Stimulated activated naive CD4-positive, alpha-beta T cell (primary cell): ENCODE measurements around the gene MCTP2.

Experiments used
- DNase-seq, 6 experiments: peaks; one replicate each; lab custom pipeline; 2025; lab: John Stamatoyannopoulos, UW

Gene MCTP2

GRCh38 chr15:94398001-94398400, 166.6 kb downstream of the MCTP2 start:
- DNase-seq: no peak

- DNase-seq: no peak
Measured at GRCh38 chr15:94400526-94401298, 169.4 kb downstream of the MCTP2 start.

DNA sequence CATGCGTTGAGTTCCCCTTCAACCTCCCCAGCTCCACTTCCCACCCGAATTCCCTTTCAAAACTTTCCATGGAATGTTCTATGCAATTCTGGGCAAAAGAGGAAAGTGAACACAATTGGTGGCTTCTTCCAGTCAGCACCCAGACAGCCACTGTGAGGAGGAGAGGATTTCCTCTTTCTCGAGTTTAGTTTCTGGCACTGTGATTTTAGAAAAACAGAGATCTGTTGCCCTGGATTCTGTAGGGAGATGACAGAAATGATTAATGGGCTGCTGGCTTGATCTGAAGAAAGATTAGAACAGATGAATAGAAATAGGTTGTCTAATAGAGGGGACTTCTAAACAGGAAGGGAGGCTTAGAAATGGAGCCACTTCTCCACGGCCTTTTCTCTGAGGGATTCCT, 172.0 kb downstream of the MCTP2 start:
- DNase-seq: no peak

DNA sequence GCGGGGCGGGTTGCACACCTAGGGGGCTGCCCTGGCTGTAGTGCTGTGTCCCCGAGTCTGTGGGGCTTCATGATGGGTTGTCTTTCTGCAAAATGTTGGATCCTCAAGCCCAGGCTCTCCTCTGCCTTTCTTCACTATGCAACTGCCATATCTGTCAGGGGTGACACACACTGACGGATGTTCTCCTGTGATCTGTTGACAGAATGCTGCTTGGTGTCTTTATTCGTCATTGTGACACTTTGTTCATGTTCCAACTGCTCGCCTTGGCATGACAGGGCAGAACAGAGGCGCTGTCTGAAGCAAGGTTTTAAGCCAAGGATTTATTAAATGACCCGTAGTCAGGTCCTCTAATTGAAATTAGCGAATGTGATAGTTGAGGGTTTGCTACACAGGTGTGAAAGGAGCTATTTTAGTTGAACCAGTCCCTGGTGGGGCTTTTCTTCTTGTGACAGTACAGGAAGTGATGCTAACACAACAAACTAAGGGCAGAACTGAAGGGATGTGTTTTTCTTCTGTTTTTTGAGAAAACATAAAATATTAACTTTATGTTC, 173.4 kb downstream of the MCTP2 start:
- DNase-seq: no peak

- DNase-seq: no peak
Measured at GRCh38 chr15:94411285-94411684, 179.9 kb downstream of the MCTP2 start.

GRCh38 chr15:94411846-94412245, 180.5 kb downstream of the MCTP2 start:
- no peak for DNase-seq

DNA sequence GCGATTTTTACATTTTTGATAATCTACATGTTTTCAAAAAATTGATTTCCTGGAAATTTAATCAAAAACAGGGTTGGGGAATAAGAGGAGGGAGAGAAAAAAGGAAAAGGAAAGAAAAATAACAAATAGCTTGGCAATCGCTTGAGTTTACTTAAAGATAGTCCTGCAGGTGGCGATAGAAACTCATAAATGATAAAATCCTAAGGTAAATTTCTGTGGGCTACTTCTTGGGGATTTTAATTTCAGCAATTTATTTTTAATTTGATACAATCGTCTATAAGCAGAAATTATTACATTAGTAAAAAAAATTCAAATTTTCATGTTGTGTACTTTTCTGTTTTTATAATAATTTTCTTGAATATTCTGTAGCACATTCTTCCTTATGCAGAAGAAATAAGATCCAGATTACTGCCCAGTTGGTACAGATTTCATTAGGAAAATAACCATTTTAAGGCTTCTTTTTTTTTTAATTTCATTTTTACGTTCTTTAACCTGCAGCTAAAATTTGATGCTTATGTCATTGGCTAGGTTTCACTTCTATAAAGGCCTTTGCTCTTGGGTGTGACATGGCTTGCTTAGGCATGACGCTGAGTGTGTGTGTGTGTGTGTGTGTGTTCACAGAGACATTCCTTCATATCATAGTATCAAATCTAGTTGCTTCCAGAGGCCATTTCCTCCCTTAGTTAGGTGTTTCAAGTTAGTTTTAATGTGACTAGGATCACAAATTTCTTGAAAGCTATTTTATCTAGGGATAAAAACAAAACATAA, 181.8 kb downstream of the MCTP2 start:
- no peak for DNase-seq

- no peak for DNase-seq
Measured at GRCh38 chr15:94414916-94415315, 183.6 kb downstream of the MCTP2 start.

GRCh38 chr15:94416267-94416666, 184.9 kb downstream of the MCTP2 start:
- DNase-seq: no peak

GRCh38 chr15:94416820-94417219, 185.5 kb downstream of the MCTP2 start:
- no peak for DNase-seq

DNA sequence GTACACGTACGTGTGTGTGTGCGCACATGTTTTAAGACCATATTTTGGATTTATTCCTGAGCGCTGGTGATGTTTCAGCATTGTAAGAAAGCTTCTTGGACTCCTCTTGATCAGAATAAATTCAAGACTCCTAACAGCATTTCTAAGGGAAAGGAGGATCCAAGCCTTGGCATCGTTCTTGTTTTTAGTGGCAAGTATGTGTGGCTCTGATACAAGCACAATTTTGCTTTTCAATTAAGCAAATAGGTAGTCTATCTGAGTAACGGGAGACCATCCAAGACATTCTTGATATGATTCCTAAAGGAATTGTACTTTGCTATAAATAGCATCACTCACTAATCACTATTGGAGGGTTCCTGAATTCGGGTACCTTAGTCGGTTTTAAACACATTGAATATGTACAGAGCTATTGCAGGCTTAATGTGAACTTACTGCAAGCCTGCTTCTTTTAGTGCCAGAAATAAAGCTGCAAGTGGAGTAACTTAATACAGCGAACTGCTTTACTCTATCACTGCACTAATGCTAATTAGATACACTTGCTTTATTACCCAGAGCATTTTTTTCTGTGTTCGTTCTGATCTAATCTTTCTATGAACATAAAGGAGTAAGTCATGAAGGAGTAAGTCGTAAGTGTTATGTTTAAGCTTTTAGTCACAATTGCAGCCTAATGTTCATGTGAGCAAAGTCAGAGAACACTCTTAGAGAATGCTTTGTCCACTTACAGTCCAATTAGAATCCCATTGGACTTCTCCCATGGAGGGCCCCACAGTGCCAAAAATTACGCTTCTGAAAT, 186.3 kb downstream of the MCTP2 start:
- no peak for DNase-seq

DNA sequence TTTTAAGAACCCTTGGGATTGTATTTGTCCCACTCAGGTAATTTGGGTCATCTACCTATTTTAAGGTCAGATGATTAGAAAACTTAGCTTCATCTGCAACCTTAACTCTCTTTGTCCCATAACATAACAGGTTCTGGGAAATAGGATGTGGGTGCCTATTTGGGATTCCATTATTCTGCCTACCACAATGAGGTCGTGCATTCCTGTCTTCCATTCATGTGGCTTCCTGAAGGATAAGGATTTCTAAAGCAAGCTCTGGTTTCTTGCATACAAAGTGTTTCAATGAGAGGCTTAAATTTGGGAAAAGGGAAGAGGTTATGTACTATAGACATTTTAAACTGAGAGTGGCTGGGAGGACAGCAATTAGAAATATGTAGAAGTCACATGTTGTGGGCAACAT, 190.3 kb downstream of the MCTP2 start:
- no peak for DNase-seq

DNA sequence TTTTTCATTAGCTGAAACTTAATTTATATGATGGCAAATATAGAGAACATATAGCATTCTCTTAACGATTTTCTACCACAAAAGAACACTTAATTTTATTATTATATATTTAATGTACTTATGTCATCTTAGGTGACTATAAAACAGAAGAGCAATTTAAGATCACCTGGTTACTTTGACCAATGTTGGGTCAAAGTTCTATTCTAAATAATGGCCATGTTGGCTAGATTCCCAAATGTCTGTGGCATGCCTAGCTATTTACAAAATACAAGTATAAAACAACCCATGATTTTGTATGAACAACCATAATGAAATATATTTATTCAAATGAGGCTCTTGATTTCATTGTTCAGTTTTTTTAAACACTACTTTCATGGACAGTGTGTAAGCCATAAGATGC, 200.9 kb downstream of the MCTP2 start:
- DNase-seq: no peak

GRCh38 chr15:94439158-94439557, 207.8 kb downstream of the MCTP2 start:
- DNase-seq: no peak

GRCh38 chr15:94441760-94442159, 210.4 kb downstream of the MCTP2 start:
- no peak for DNase-seq

DNA sequence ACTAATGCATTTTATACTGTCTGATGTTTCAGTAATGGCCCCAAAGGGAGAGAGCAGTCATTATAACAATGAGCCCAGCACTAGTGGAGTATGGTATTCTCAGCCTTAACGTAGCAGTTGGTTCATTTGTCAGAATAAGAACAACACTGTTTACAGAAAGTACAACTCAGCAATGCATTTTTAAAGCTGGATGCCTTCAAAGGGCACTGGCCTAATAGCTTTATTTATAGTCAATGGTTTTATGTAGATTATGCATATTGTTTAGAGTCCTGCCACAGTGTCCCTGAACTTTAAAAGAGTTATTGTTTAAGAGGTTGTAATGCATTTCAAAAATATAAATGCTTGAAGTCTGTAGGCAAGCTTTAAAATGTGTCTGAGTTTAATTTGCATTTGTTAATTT, 211.1 kb downstream of the MCTP2 start:
- no peak for DNase-seq

GRCh38 chr15:94443186-94443585, 211.8 kb downstream of the MCTP2 start:
- no peak for DNase-seq

DNA sequence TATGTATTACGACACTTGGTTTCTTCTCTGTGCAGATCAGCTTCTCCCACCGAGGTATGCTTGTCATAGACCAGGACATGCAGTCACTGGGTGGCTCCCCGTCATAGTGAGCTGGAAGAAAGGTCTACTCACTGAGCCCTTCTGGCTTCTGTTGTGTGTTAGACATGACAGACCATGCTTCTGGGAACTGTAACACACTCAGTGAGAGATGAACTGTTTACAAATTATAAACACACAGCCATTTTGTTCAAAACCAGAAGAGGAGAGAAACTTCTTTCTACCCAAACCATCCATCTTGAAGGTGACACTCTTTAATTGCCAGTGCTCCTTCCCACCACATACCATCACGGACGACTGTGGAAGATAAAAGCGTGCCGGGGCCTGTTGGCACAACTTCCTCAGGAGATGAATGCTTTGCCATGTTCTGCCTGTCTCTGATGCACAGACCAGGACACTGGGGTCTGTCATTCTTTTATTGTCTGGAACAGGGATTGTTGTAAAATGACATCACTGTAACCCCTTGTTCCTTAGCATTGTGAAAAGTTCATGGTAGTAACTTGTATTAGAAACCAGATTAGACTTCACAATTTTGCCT, 214.3 kb downstream of the MCTP2 start:
- no peak for DNase-seq

DNA sequence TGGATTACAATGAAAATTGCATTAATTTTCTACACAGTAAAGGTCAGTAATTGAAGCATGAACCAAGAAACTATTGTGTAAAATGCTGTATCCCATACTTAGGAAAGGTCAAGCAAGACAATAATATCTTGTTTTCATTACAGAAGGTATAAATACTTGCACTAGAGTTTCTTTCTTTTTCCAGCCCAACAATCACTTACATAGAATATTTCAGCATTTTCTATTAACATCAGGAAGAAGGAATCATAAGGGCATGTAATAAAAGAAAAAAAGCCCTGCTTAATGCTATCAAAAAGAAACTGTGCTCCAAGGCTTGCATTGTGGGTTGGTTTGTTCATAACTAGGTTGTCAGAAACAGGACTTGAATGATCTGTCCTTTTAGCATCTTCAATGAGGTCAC, 215.1 kb downstream of the MCTP2 start:
- DNase-seq: no peak

GRCh38 chr15:94451466-94451865, 220.1 kb downstream of the MCTP2 start:
- no peak for DNase-seq

DNA sequence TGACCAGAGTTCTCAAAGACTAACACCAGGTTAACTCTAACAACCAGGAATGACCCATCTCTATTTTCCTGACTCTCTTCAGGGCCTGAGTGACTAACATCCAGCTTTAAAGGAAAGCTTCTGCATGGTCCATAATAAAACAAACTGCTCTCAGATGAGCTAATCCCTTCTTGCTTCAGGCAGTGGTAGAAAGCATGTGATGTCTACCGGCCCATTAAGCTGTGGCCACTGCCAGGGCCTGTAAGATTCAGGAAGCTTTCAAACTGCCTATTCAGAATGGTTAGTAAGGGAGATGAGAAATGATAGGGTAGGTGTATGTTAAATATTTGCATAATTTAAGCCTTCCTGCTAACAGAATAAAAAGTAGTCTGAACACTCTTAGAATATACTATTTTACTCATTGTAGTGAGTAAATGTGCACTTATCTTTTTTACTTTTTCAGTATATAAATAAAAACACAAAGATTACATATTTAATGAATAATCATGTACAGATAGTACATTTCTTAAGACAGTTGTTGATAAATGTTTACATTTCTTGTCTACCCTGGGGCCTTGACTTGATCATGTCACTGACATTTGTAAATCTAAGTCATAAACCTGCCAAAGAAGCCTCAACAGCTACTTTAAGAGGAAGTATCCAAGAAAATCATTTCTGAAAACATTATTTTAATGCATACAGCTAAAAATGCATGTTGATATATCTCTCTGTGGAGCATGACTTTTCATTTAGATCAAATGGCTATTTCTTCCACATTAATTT, 222.0 kb downstream of the MCTP2 start:
- DNase-seq: no peak
